LNCaP clone FGC (cell line): ENCODE data around the gene CREB5.

Experiments
- DNase-seq: peaks from one replicate; pipeline ENCODE4 v3.0.0-alpha.2; 2011; ENCODE audit warnings: low read depth
- H3K4me3 ChIP-seq: 2 replicates; pipeline ENCODE4 v1.5.1; 2011; ENCODE audit warnings: mild to moderate bottlenecking, low read depth, low read length, control low read depth
- CTCF ChIP-seq: IDR thresholded peaks from 2 replicates; pipeline ENCODE4 v1.5.1; 2012; ENCODE audit warnings: mild to moderate bottlenecking; ENCODE audit not compliant: control insufficient read depth, insufficient read depth; ENCODE audit errors: extremely low read depth

The CREB5 gene

GRCh38 chr7:28539289-28539981, 127.1 kb downstream of the CREB5 start:
- no peak for TF ChIP-seq CTCF
- H3K4me3 ChIP-seq, result no peak overlapping the region
- no peak for DNase-seq

GRCh38 chr7:28542410-28542809, 130.1 kb downstream of the CREB5 start:
- H3K4me3 ChIP-seq, result no peak overlapping the region
- TF ChIP-seq CTCF, result no peak
- no peak for DNase-seq

GRCh38 chr7:28544453-28545117, 132.3 kb downstream of the CREB5 start:
- TF ChIP-seq CTCF, result no peak
- DNase-seq, result no peak
- no peak overlapping the region for H3K4me3 ChIP-seq

GRCh38 chr7:28546067-28546466, 133.7 kb downstream of the CREB5 start:
- DNase-seq, result no peak
- no peak overlapping the region for H3K4me3 ChIP-seq
- TF ChIP-seq CTCF, result no peak

GRCh38 chr7:28547115-28547514, 134.8 kb downstream of the CREB5 start:
- no peak overlapping the region for H3K4me3 ChIP-seq
- DNase-seq, result no peak
- TF ChIP-seq CTCF, result no peak

GRCh38 chr7:28548416-28548815, 136.1 kb downstream of the CREB5 start:
- H3K4me3 ChIP-seq, result no peak overlapping the region
- DNase-seq, result no peak
- TF ChIP-seq CTCF, result no peak

GRCh38 chr7:28549998-28550397, 137.7 kb downstream of the CREB5 start:
- no peak overlapping the region for H3K4me3 ChIP-seq
- no peak for DNase-seq
- TF ChIP-seq CTCF, result no peak
